GM21619 (cell line): ENCODE results near the gene CFHR3.
"Not testable (repeated sequence)": the region's sequence is repeated elsewhere in the genome, so short reads cannot be mapped to it uniquely, and the experiment has no call there.

ENCODE experiments used
- ATAC-seq: cut with Tn5 transposase; IDR thresholded peaks from one replicate; pipeline ENCODE4 v1.9.1; 2021; ENCODE audit not compliant: unreplicated experiment

Gene CFHR3

DNA sequence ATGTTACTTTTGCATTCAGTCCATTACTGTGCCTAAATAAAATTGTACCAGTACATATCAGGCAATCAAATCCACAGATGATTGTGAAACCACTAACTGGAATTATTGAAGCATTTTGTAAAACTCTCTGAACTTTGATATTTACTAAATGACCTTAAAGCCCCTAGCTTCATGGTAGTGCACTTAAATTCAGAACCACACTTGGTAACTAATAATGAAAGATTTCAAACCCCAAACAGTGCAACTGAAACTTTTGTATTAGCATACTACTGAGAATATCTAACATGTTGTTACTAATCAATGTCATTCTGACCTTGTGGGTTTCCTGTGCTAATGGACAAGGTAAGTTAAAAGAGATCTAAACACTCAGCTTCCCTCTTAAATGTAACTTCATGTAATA, at the start of gene CFHR3:
TSS of gene CFHR3 (plus strand) at position 238 of the 400 bp plus-strand sequence. CDS start at position 285, 47 bp downstream.
- ATAC-seq: peak; percentile 99

DNA sequence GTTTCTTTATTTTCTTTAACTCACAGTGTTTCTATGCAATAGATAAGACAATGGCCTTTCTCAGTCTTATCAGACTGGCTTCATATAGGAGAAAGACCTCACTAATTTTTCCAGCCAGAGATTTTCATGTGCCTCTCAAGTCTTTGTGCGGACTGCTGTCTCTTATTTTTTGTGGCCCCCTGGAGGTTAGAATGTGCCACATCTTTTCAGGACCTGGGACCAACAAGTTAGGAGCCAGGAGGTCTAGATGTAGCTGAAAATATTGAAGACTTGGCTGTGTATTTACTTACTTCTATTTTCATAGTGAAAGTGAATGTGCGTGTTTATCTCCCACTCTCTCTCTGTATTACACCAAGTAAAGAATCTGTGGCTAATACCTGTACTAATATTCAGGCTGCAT, 42.1 kb upstream of the CFHR3 start:
- ATAC-seq: no peak

DNA sequence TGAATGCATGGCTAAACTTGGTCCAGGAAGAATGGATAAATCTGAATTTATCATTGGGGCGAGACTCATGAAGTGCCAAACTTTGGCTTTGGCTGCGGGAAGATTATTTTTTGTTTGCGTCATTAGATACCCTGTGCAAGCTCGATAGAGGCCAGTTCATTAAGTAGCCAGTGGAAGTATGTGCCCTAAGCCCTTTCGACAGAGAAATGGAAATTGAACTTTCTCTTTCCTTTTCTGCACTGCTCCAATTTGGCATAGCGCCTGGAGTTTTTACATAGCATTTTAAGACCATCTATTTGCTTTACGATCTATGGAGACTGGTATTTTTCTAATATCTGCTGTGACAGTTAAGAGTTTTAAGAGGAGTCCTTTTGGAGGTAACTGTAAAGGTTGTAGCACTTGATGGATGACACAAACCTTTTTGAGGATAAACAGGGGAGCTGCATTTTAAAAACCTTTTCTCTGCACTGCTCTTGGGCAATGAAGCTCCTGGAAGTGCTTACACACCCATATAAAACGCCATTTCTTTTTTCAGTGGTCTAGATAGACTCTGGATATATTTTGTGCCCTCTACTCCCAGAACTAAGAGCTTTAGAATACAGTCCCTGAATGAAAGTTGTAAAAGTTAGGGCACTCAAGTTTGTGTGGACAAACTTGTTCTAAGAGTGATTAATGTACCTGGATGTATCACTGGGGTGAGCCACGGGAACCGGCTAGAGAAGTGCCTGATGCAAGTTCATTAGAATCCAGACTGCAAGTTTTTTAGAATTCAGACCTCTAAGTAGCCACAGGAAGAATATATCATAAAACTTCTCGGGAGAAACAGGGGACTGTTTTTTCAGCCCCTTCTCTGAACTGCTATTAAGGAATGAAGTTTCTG, 41.3 kb upstream of the CFHR3 start:
- no peak for ATAC-seq

DNA sequence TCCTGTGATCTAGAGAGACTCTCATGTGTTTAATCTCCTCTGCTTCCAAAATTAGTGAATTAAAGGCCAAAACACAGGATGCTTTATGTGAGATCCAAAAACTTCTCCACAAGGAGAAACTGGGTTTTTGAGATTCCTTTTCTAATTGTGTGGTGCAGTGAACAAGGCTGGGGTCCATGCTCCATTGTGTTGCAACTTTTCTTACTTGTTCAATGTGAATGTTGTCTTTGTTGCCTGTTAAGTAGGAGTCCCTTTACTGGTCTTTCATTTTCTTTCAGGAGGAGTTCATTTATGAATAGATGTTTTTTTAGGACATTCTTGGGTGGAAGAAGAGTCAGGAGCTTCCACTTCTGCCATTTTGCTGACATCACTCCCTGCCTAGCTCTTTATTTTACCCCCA, 40.6 kb upstream of the CFHR3 start:
- ATAC-seq: no peak

DNA sequence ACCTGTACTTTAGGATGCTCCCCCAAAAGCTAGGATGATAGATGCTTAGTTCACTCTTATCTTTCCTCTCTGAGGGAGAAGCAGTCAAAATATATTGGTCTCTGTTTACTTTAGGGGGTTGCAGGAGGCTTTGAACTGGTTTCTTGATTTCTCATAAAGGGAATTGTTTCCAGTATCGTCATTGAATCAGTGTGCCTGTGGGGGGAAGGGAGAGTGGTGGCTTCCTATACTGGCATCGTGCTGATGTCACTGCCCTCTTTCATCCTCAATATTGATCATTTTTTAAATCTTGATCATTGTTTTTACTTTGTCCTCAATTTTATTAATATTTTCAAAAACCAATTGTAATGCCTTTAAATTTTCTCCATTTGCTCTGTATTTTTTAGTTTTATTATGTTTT, 40.2 kb upstream of the CFHR3 start:
- no peak for ATAC-seq

DNA sequence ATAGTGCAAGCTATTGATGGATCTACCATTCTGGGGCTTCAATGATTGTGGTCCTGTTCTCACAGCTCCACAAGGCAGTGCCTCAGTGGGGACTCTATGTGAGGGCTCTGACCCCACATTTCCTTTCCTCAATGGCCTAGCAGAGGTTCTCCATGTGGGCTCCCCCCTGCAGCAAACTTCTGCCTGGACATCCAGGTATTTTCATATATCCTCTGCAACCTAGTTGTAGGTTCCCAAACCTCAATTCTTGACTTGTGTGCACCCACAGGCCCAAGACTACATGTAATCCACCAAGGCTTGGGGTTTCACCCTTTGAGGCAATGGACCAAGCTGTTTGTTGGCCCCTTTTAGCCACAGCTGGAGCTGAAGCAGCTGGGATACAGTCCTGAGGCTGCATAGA, 35.9 kb upstream of the CFHR3 start:
- ATAC-seq: no peak

DNA sequence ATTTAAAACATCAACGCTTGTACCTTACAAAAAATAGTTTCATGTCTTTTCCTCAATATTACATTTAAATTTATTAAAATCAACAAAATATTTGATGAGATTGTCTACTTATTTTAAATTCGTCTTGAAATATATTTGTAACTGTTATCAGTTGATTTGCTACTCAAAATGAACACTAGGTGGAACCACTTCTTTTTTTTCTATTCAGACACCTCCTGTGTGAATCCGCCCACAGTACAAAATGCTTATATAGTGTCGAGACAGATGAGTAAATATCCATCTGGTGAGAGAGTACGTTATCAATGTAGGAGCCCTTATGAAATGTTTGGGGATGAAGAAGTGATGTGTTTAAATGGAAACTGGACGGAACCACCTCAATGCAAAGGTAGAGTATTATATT, 31.4 kb upstream of the CFHR3 start:
- peak; percentile 80 for ATAC-seq

DNA sequence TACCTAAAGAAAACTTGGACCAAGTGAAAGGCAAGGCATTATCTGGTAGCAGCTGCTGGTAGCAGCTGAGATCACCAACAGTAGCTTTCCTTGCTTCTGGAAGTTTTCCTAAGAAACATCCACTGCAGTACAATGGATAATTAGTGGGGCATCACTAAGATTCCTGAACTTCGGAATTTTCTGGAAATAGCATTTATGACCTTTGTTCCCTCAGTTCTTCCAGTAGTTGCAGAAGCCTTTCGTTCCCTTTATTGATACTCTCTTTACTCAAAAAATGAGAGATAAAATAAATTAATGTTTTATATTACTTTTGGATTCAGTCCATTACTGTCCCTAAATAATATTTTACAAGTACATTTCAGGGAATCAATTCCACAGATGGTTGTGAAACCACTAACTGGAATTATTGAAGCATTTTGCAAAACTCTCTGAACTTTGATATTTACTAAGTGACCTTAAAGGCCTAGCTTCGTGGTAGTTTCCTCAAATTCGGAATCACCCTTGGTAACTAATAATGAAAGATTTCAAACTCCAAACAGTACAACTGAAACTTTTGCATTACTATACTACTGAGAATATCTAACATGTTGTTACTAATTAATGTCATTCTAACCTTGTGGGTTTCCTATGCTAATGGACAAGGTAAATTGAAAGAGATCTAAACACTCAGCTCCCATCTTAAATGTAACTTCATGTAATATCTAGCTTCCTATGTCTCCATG, 9.5 kb upstream of the CFHR3 start:
- not testable (repeated sequence) for ATAC-seq

DNA sequence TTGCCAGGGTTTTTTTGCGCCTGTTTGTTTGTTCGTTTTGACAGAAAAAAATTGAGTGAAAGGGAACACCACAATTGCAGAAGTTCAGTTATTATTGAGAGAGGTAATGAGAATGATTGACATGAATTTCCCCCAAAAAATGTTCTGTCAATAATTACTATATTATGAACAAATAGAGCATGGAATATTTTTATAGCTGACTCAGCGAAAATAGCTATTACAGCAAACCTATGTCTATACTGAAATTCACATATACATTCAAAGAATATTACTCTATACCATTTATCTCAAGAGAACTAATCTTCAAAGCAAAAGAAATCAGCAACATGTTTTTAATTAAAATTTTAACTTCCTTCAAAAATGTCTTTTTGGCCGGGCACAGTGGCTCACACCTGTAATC, 4.8 kb upstream of the CFHR3 start:
- ATAC-seq: not testable (repeated sequence)

DNA sequence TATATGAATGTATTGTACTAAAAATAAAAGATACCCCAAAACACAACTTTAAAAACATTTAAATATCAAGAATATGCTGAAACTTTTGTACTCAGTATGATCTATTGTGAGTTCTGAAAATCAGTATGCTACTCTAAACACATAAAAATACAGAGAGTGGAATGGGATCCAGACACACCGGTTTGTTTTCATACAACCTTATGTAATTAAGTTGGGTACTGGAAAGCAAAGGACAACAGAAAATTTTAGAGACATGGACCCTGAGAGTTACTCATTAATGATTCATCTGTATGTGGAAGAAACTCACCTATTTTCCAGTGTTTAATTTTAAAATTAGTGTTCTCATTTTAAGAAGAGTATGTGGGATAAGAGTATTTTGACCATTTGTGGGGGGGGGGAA, 927 bp upstream of the CFHR3 start:
- no peak for ATAC-seq

DNA sequence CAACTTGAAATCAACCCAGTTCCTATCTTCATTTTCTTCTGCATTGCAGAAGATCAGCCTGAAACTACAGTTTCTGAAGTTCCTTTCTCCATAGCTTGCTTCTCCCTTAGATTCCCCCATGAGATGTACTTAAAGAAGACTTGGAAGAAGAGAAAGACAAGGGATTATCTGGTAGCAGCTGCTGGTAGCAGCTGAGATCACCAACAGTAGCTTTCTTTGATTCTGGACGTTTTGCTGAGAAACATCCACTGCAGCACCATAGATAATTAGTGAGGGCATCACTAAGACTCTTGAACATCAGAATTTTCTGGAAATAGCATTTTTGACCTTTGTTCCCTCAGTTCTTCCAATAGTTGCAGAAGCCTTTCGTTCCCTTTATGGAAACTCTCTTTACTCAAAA, 465 bp upstream of the CFHR3 start:
- no peak for ATAC-seq

DNA sequence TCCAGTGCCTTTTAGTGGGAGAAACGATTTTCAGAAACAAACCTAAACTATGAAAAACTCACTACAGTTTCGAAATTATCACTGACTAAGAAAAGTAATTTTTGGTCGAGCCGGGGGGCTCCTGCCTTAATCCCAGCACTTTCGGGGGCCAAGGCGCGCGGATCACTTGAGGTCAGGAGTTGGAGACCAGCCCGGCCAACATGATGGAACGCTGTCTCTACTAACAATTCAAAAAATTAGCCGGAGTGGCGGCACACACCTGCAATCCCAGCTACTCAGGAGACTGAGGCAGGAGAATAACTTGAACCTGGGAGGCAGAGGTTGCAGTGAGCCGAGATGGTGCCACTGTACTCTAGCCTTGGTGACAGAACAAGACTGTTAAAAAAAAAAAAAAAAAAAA, 3.0 kb downstream of the CFHR3 start:
- ATAC-seq: no peak

DNA sequence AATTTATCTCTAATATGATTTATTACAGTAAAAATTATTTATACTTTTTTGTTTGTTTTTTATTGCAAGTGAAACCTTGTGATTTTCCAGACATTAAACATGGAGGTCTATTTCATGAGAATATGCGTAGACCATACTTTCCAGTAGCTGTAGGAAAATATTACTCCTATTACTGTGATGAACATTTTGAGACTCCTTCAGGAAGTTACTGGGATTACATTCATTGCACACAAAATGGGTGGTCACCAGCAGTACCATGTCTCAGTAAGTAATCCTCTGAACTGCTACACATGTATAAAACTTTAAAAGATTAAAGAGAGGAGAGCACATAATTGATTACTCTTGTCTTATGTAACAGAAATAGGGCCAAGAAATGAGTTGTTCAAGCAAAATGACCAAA, 4.5 kb downstream of the CFHR3 start:
- no peak for ATAC-seq

DNA sequence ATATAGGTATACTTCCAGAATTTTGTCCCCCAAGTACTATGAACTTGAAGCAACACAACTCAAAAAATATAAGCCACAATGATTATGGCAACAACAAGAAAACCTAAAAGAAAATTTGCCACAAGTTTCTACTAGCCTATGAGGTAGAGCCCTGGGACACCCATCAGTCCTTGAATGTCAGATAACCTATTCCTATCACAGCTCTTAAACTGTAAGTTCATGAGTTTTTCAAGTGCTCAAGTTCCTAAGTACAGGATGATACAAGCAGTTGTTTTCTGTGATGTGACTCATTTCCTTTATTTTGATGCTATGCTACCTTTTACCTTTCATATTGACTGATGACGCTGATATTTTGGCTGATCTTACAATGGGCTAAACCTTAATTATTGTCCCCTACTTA, 16.6 kb downstream of the CFHR3 start:
- not testable (repeated sequence) for ATAC-seq

DNA sequence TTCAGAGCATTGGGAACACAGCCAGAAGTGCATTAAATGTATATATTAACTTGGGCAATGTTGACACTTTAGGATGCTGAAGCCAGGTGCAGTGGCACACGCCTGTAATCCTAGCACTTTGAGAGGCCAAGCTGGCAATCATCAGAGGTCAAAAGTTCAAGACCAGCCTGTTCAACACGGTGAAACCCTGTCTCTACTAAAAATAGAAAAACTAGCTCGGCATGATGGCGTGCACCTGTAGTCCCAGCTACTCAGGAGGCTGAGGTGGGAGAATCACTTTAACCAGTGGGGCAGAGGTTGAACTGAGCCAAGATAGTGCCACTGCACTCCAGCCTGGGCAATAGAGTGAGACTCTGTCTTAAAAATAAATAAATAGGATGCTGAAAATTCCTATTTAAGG, 19.5 kb downstream of the CFHR3 start:
- ATAC-seq: not testable (repeated sequence)

DNA sequence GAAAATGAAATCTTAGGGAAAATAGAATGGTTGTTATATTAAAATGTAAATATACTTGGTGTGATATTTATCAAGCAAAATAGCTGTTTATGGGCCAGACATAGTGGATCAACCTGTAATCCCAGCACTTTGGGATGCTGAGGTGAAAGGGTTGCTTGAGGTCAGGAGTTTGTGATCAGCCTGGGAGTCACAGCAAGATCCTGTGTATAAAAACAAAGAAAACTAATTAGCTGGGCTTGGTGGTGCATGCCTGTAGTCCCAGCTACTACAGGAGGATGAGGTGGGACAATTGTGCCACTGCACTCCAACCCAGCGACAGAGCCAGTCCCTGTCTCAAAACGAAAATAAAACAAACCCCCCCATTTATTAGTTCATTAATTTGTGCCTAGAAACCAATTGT, 23.3 kb downstream of the CFHR3 start:
- ATAC-seq: no peak

DNA sequence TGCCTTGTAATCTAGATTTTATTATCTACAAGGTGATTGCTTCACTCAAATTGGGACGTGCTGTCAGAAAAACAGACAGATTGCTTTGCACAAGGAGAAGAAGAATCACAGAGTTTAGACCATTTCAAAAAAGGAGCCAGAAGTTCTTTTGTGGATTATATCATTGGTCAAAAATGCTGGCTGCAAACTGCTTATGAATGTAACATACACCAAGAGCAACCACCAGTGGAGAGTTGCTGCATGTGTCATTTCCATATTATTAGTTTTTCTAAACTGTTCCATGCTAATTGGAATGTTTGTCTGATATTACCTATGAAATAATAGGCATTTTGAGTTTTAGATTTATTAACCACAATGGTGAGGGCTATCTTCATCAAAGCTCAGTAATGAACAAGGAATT, 27.3 kb downstream of the CFHR3 start:
- ATAC-seq: not testable (repeated sequence)

DNA sequence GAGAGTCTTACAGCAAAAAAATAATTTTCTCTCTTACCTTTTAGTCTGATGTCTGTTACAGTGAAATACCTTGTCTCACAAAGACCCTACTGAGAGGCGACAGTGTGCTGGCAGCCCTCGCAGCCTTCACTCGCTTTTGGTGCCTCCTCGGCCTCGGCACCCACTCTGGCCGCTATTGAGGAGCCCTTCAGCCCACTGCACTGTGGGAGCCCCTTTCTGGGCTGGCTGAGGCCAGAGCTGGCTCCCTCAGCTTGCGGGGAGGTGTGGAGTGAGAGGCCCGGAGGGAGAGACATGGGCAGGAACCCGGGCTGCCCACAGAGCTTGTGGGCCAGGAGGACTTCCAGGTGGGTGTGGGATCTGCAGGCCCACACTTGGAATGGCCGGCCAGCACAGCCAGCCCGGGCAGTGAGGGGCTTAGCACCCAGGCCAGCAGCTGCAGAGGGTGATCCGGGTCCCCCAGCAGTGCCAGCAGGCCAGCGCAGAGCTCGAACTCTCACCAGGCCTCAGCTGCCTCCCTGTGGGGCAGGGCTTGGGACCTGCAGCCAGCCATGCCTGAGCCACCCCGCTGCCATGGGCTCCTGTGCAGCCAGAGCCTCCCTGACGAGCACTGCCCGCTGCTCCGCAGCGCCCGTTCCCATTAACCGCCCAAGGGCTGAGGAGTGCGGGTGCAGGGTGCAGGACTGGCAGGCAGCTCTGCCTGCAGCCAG, 34.0 kb downstream of the CFHR3 start:
- no peak for ATAC-seq

DNA sequence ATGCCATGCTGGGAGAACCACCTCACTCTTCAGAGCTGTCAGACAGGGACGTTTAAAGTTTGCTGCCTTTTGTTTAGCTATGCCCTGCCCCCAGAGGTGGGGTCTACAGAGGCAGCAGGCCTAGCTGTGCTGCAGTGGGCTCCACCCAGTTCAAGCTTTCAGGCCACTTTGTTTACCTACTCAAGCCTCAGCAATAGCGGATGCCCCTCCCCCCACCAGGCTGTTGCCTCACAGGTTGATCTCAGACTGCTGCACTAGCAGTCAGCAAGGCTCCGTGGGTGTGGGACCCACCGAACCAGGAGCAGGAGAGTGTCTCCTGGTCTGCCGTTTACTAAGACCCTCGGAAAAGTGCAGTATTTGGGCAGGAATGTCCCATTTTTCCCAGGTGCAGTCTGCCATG, 42.8 kb downstream of the CFHR3 start:
- ATAC-seq: not testable (repeated sequence)

DNA sequence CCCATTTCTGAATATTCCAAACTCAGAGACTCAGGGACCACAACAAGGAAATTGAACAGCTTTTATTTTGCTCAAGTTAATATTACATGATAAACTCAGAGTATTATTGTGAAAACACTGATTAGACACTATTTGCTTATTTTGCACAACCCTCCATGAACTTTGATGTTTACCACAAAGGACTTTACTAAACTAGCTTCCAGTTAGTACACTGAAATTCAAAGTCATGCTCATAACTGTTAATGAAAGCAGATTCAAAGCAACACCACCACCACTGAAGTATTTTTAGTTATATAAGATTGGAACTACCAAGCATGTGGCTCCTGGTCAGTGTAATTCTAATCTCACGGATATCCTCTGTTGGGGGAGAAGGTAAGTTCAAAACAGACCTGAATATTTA, 44.9 kb downstream of the CFHR3 start, which contains the start of gene CFHR1:
TSS of gene CFHR1 (plus strand) at position 201 of the 400 bp plus-strand sequence. CDS start at position 315, 114 bp downstream.
- not testable (repeated sequence) for ATAC-seq

DNA sequence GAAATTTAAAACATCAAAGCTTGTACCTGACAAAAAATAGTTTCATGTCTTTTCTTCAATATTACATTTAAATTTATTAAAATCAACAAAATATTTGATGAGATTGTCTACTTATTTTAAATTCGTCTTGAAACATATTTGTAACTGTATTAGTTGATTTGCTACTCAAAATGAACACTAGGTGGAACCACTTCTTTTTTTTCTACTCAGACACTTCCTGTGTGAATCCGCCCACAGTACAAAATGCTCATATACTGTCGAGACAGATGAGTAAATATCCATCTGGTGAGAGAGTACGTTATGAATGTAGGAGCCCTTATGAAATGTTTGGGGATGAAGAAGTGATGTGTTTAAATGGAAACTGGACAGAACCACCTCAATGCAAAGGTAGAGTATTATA, 53.2 kb downstream of the CFHR3 start:
- peak; percentile 93 for ATAC-seq
